ENCODE measurements around the gene ENTPD2.
"Not testable (repeated sequence)": the region's sequence is repeated elsewhere in the genome, so short reads cannot be mapped to it uniquely, and the experiment has no call there.

The ENTPD2 gene

GRCh38 chr9:137012694-137013570 lies 40.9 kb downstream of the ENTPD2 start:
- DNase-seq: no peak

DNA sequence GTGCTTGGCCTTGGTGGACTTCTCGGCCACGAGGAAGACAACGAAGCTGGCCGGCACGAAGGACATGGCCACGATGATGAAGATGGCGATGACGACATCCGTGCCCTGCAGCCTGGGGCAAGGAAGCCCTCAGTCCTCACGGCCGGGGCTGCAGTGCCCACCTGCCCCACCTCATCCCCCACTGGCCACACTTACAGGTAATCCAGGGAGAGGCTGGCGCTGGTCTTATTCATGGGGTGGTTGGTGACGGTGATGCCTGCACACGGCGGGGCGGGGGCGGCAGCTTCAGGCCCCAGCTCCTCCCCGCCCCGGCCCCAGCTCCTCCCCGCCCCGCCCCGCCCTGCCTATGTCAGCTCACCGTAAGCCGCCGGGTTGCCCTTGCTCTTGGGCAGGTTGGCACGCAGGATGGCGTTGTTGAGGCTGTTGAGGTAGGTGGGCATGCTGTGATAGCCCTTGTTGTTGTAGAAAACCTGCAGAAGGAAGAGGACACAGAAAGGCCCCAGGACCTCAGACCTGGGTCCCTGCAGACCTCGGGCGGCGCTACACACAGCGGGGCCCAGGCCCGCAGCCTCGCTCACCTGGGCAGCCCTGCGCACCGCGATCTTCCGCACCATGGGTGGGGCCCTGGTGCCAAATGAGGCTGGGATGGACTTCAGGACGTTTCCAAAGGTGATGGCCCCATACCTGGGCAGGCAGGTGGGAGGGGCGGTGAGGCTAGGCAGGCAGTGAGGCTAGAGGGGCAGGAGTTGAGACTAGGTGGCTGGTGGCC lies 41.8 kb downstream of the ENTPD2 start:
- DNase-seq: no peak

DNA sequence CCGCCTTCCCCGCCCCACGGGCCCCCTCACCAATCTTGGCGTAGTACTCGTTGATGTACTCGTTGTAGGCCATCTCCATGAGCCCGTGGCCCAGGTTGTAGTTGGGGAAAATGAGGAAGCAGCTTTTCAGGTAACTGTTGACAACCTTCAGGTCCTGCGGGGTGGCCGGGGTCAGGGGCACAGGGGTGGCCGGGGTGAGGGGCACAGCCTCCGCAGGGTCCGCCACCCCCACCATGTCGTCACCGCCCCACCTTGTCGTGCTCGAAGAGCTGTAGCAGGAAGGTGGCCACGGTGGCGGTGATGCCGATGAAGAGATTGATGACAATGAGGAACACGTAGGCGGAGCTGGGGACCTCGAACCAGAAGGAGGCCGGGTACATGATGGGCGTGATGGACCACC lies 42.7 kb downstream of the ENTPD2 start:
- no peak for DNase-seq

GRCh38 chr9:137009938-137010732 lies 43.7 kb downstream of the ENTPD2 start:
- DNase-seq: no peak

DNA sequence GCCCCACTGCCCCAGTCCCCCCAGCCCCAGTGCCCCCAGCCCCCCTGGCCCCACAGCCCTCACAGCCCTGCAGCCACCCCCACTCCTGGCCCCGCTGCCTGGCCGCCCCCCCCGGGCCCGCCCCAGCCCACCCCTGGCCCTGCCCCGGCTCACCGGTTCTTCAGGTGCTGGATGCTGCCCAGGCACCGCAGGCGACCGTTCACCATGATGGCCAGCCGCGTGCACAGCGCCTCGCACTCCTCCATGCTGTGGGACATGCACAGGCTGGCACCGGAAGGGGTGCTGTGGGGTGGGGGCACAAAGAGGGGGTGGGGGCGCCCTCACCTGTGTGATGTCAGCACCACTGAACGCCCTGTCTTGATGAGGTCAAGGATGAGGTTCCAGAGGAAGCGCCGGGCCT lies 44.6 kb downstream of the ENTPD2 start:
- no peak for DNase-seq

DNA sequence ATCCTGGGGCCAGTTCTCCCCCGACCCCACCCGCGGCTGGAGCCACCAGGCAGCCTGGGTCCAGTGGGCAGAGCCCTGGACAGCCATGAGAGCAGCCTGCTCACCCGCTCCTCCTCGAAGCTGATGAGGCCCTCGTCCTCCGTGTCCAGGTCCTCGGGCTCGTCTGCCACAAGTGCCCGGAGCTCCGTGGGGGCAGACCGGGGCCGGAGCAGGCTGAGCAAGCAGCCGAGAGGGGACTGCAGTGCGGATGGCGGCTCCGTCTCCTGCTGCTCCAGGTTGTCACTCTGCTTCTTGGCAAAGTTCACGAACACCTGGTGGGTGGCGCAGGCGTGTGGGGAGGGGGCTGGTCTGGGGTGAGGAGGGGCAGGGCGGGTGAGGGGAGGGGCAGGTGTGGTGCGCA lies 45.5 kb downstream of the ENTPD2 start:
- no peak for DNase-seq

- DNase-seq: no peak
Measured at GRCh38 chr9:137007816-137008270, 46.0 kb downstream of the ENTPD2 start.

DNA sequence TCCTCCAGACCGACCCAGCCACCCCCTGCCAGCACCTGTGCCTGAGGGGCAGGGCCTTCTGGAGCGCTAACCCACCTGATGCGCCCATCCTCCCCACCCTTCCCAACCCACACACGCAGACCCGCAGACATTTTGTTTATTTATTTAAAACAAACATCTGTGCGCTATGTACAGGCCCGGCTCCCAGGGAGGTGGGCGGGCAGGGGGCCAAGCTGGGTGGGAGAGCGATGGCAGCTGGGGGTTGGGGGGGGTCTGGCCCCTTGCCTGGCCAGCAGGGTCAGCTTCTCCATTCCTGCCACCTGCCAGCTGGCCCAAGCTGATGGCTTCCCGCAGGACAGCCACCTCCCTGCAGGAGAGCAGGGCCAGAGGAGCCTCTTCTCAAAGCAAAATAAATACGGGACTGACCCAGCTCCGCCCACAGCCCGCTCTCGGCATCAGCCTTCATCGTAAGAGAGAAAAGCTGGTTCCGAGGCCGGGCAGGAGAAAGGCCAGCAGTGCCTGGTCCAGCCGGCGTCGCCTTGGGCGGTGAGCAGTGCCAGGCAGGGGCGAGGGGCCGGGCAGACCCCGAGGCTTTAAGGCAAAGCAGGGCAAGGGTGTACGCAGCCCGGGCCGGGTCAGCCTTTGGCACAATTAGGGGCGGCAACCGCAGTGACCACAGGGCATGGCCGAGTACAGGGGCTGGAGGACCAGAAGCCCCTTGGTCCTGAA lies 46.6 kb downstream of the ENTPD2 start:
- peak; percentile 78 for DNase-seq

- DNase-seq: no peak
Measured at GRCh38 chr9:137006116-137007003, 47.5 kb downstream of the ENTPD2 start.

DNA sequence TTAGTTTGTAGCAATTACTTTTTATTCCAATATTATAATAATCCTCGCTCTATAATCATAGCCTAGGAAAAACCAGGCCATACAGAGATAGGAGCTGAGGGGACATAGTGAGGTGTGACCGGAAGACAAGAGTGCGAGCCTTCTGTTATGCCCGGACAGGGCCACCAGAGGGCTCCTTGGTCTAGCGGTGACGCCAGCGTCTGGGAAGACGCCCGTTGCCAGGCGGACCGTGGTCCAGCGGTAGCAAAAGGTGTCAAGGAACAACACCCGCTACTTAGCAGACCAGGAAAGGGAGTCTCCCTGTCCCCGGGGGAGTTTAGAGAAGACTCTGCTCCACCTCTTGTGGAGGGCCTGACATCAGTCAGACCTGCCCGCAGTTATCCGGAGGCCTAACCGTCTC lies 49.6 kb downstream of the ENTPD2 start:
- DNase-seq: not testable (repeated sequence)

DNA sequence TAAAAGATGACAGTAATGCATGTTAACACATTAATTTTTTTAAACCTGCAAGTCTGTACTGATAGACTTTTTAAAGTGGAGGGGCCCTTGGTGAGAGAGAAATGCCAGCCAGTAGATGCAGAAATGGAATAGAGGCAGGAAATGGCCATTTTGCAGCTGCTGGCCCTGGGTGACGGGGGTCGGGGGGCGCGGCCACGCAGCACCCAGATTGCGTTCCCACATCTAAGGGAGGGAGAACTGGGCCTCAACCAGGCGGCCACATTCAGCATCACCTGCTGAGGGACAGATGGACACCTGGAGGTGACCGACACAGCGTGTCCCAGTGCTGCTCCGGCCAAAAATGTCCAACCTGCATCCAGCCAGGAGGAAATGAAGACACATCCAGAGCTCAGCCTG lies 51.2 kb downstream of the ENTPD2 start:
- no peak for DNase-seq

DNA sequence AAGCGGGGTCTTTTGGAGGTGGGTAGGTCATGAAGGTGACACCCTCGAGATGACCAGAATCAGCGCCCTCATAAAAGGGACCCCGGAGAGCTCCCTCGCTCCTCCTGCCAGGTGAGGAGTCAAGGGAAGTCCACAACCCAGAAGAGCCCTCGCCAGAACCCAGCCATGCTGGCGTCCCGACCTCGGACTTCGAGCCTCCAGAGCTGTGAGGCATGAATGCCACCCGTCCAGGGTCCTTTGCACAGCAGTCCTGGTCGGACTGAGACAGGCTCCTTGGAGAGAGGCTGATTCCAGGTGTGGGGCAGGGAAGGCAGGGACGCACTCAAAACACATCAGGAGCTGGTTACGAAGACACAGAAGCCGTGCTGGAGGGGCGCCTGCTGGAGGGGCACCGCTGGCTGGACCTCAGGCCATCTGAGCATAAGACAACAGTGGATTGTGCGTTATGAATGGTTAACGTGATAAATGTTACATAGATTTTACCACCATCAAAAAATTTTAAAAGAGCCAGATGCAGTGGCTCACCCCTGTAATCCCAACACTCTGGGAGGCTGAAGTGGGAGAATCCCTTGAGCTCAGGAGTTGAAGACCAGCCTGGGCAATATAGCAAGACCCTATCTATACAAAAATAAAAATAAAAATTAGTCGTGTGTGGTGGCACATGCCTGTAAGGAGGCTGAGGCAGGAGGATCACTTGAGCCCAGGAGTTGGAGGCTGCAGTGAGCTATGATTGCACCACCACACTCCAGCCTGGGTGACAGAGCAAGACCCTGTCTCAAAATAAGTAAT lies 51.8 kb downstream of the ENTPD2 start:
- DNase-seq: no peak

DNA sequence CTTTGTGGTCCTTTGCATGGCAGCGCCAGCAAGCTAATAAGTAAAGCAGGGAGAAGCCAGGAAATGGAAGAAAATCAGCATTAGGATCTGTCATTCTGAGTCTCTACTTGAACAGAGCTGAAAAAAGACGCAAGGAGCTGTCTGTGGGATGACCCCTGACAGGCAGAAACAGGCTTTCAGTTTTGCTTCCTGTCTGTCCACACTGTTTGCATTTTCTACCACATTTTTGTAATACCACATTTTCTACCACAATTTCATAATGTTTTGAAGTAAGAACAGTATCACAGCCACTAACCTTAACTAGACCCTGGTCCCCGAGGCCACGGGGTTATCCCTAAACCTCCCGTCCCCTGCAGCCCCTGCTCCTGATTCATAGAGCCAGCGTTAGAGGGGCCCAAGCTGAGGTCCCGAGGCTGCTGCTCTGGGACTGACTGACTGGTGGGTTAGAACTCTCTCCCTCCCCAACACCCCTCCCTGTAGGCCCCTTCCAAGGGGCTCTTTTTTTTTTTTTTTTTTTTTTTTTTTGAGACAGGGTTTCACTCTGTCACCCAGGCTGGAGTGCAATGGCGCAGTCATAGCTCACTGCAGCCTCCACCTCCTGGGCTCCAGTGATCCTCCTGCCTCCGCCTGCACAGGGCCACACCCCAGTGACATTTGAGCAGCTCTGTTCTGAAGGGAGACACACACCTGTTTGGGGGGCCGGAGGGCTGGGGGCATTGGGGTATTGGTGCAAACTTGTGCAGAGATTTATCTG lies 53.5 kb downstream of the ENTPD2 start:
- DNase-seq: no peak

Measured in COR-L47 (cell line).